Measurements from ENCODE around the gene DCTN4.

Gene DCTN4

DNA sequence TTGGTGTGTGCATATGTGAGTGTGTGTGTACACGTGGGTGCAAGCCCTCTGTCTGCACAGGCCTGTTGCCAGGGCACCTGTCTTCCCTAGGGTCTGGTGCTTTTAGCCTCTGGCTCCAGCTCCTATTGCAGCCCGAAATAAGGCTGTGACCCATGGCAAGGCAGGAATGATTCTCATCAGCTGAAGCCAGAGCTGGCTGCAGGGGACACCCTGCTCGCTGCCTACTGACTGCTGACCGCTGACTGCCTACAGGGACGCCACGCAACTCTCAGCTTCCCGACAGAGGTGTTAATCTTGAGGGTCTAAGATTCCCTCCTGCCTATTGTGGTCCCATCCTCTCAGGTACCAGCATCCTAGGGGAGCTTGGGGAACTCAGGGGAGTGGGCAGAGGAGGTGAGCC lies 97.7 kb downstream of the DCTN4 start, which contains the start of gene MYOZ3:
Gene MYOZ3, plus strand, starts transcription at position 166 of the 400 bp plus-strand sequence. CDS start 1,691 bp downstream, outside the sequence.
- Histone ChIP-seq H3K9ac (ENCODE audit: low read depth in 1 of 2, low read length in 2 of 2) (no peak within 1 kb of the TSS), H3K4me3 (ENCODE audit: low read depth in 1 of 2, low read length in 2 of 2) (no peak within 1 kb of the TSS), H3K36me3 (ENCODE audit: control insufficient read depth in 1 of 2, insufficient read depth in 2 of 2, low read length in 2 of 2) (no peaks in the 10 kb centered on the region), H3K27ac (ENCODE audit: low read depth, low read length) (no peak within 1 kb of the TSS), H3K9me3 (ENCODE audit: control insufficient read depth in 1 of 2, low read length in 2 of 2) (no peaks in the 10 kb centered on the region), H3K4me1 (ENCODE audit: control insufficient read depth in 1 of 2, insufficient read depth in 2 of 2, low read length in 2 of 2) (peaks cover 0 to 2% of the 10 kb centered on the region in 2 donors), H3K27me3 (ENCODE audit: control insufficient read depth in 1 of 2, insufficient read depth in 2 of 2, low read length in 2 of 2) (peaks cover 8 to 12% of the 10 kb centered on the region in 2 donors)

DNA sequence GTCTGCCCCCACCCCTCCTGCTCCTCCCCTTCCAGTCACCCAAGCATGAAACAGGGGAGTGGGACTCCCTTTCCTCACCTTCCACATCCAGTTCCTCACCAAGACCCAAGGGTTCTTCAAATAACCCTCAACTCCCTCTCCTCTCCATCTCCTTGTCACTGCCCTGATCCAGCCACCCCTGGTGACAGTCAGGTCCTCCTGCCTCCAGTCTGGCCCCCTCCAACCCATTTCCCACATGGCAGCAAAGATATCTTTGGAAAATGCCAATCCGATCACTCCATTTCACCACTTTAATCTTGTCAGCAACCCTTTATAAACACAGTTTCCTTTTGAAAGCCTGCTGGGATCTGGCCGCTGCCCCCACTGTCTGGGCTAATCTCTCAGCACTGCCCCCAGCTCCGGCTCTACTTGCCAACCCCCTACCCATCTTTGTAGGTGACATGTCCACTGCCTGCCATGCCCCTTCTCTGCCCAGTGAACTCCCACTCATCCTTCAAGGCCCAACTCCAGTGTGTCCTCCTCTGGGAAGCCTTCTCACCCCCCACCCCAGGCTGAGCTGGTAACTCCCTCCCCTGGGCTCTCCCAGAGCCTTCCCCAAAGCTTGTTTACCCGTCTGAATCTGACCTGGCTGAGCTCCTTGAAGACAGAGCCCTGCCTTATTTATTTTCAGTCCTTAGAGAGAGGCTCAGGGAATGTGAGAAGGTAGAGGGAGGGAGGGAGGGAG lies 98.5 kb downstream of the DCTN4 start:
- Histone ChIP-seq H3K27me3 (ENCODE audit: control insufficient read depth in 1 of 2, insufficient read depth in 2 of 2, low read length in 2 of 2) (peaks cover 8 to 12% of the 10 kb centered on the region in 2 donors), H3K4me3 (ENCODE audit: low read depth in 1 of 2, low read length in 2 of 2) (no peak overlapping the region), H3K27ac (ENCODE audit: low read depth, low read length) (no peak overlapping the region), H3K36me3 (ENCODE audit: control insufficient read depth in 1 of 2, insufficient read depth in 2 of 2, low read length in 2 of 2) (no peaks in the 10 kb centered on the region), H3K9ac (ENCODE audit: low read depth in 1 of 2, low read length in 2 of 2) (no peak overlapping the region), H3K9me3 (ENCODE audit: control insufficient read depth in 1 of 2, low read length in 2 of 2) (no peaks in the 10 kb centered on the region), H3K4me1 (ENCODE audit: control insufficient read depth in 1 of 2, insufficient read depth in 2 of 2, low read length in 2 of 2) (peaks cover 0 to 4% of the 10 kb centered on the region in 2 donors)

DNA sequence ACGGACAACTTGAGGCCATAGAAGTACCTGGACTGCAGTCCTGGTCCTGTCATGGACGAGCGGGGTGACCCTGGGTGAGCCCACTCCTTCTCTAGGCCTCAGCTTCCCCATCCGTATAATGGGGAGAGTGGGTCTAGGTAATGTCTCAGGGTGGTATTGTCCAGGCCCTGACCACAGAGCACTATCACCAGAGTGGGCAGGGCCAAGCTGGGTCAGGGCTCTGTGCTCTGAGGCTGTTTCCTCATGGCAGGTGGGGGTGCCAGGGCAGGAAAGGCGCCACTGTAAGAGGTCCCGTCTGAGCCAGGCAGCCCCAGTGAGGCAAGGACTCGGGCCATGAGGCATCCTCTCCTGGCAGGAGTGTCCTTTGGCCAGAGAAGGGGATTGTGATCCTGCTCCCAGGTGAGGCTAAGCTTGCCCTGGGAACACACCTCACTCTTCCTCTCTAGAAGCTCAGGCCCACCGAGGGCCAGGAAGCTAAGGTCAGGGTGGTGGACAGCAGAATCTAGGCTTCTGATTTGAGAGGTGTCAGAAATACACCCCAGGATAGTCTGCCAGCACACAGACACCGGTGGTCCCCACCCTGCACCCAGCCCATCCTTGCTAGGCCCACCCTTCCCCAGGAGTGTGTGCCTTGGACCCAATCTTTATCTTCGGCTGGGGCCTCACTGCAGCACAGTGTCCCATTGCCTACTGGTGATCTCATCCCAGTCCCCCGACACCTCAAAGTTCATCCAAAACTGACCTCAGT lies 99.3 kb downstream of the DCTN4 start:
- Histone ChIP-seq H3K27me3 (ENCODE audit: control insufficient read depth in 1 of 2, insufficient read depth in 2 of 2, low read length in 2 of 2) (peaks cover 2 to 7% of the 10 kb centered on the region in 2 donors), H3K4me3 (ENCODE audit: low read depth in 1 of 2, low read length in 2 of 2) (no peak overlapping the region), H3K9me3 (ENCODE audit: control insufficient read depth in 1 of 2, low read length in 2 of 2) (no peaks in the 10 kb centered on the region), H3K4me1 (ENCODE audit: control insufficient read depth in 1 of 2, insufficient read depth in 2 of 2, low read length in 2 of 2) (peaks cover 0 to 4% of the 10 kb centered on the region in 2 donors), H3K9ac (ENCODE audit: low read depth in 1 of 2, low read length in 2 of 2) (no peak overlapping the region), H3K27ac (ENCODE audit: low read depth, low read length) (no peak overlapping the region), H3K36me3 (ENCODE audit: control insufficient read depth in 1 of 2, insufficient read depth in 2 of 2, low read length in 2 of 2) (peaks cover 0 to under 1% of the 10 kb centered on the region in 2 donors)

DNA sequence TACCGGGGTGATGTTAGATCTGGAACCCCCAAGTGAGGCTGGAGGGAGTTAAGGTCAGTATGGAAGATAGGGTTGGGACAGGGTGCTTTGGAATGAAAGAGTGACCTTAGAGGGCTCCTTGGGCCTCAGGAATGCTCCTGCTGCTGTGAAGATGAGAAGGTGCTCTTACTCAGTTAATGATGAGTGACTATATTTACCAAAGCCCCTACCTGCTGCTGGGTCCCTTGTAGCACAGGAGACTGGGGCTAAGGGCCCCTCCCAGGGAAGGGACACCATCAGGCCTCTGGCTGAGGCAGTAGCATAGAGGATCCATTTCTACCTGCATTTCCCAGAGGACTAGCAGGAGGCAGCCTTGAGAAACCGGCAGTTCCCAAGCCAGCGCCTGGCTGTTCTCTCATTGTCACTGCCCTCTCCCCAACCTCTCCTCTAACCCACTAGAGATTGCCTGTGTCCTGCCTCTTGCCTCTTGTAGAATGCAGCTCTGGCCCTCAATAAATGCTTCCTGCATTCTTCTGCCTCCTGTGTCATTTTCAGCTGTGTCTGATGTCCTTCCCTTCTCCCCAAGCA lies 100.0 kb downstream of the DCTN4 start:
- H3K9me3 ChIP-seq (ENCODE audit: control insufficient read depth in 1 of 2, low read length in 2 of 2): no peaks in the 10 kb centered on the region
- no peak overlapping the region for H3K27ac ChIP-seq (ENCODE audit: low read depth, low read length)
- peaks cover 0 to 4% of the 10 kb centered on the region in 2 donors for H3K4me1 ChIP-seq (ENCODE audit: control insufficient read depth in 1 of 2, insufficient read depth in 2 of 2, low read length in 2 of 2)
- H3K4me3 ChIP-seq (ENCODE audit: low read depth in 1 of 2, low read length in 2 of 2): no peak overlapping the region
- H3K27me3 ChIP-seq (ENCODE audit: control insufficient read depth in 1 of 2, insufficient read depth in 2 of 2, low read length in 2 of 2): peaks cover 0 to 7% of the 10 kb centered on the region in 2 donors
- peaks cover 0 to 3% of the 10 kb centered on the region in 2 donors for H3K36me3 ChIP-seq (ENCODE audit: control insufficient read depth in 1 of 2, insufficient read depth in 2 of 2, low read length in 2 of 2)
- H3K9ac ChIP-seq (ENCODE audit: low read depth in 1 of 2, low read length in 2 of 2): no peak overlapping the region
